ENCODE measurements around the gene JUND. TPM values are rescaled to one million over a fixed set of nuclear protein-coding genes. Genes with fewer than 3 reads are reported as not detected.

The JUND gene
- total RNA-seq, 4 donors from 2014 or later, result 241 to 573 (median 297) TPM

DNA sequence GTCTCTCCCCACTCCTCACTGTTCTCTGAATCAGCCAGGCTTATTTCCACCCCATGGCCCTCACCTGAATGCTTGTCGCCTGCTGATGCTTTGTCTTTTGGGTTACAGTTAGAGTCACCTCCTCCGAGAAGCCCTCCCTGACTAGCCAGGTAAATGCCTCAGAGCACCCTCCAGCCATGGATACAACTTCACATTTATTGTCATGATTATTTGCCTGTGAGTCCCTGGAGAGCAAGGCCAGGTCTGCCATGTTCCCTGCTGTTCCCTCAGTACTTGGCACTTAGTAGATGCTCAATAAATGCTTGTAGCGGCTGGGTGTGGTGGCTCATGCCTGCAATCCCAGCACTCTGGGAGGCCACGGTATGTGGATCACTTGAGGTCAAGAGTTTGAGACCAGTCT is 51.5 kb downstream of the JUND start:
- 64 to 72% methylated on average over 2 of the region's 4 CpGs for WGBS, 2 donors (ENCODE audit: low coverage in 1 of 2)
- H3K27me3 ChIP-seq, result peaks cover 100% of the 10 kb centered on the region
- no peak overlapping the region for H3K4me3 ChIP-seq

More for the DNA sequence above, 51.5 kb downstream of the JUND start:
- TF ChIP-seq POLR2A (IDR thresholded peaks at IDR 0.05) (no peak), POLR2AphosphoS5 (IDR thresholded peaks at IDR 0.05) (no peak), EP300 (IDR thresholded peaks at IDR 0.05) (no peak)
- TF ChIP-seq, protein P1, sequence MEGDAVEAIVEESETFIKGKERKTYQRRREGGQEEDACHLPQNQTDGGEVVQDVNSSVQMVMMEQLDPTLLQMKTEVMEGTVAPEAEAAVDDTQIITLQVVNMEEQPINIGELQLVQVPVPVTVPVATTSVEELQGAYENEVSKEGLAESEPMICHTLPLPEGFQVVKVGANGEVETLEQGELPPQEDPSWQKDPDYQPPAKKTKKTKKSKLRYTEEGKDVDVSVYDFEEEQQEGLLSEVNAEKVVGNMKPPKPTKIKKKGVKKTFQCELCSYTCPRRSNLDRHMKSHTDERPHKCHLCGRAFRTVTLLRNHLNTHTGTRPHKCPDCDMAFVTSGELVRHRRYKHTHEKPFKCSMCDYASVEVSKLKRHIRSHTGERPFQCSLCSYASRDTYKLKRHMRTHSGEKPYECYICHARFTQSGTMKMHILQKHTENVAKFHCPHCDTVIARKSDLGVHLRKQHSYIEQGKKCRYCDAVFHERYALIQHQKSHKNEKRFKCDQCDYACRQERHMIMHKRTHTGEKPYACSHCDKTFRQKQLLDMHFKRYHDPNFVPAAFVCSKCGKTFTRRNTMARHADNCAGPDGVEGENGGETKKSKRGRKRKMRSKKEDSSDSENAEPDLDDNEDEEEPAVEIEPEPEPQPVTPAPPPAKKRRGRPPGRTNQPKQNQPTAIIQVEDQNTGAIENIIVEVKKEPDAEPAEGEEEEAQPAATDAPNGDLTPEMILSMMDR (IDR thresholded peaks at IDR 0.05), result no peak
- no peak for ATAC-seq
- no peak overlapping the region for H3K27ac ChIP-seq
- H3K9me3 ChIP-seq, result peaks cover 0 to 17% (median 0%) of the 10 kb centered on the region in 3 donors
- peaks cover 0 to 22% (median 13%) of the 10 kb centered on the region in 3 donors for H3K4me1 ChIP-seq
- H3K36me3 ChIP-seq, result no peaks in the 10 kb centered on the region

Small RNA genes within 50 kb of the gene (small RNA-seq; reads per million reads assigned to genes)
- gene MIR3188 (0 to 0.37 (median 0.27) reads per million in 4 donors), gene RPL39P38 (0 reads per million in 4 donors)

Other genes starting within 250 kb of the JUND start
- 1 to 10 TPM in 3 of 4 donors, under 1 TPM in 1; 0.15 to 3.5 (median 1.5) TPM for gene IL12RB1, start 194.7 kb downstream of the JUND start, total RNA-seq
- gene MAST3, start 183.8 kb downstream of the JUND start, total RNA-seq, result 1 to 10 TPM; 3.3 to 8.8 (median 4.8) TPM
- 10 to 100 TPM in 3 of 4 donors, 1 to 10 TPM in 1; 5.3 to 30.1 (median 22.7) TPM for gene PIK3R2, start 128.5 kb downstream of the JUND start, total RNA-seq
- gene IFI30, start 107.8 kb downstream of the JUND start, total RNA-seq, result 10 to 100 TPM in 3 of 4 donors, 1 to 10 TPM in 1; 4.4 to 79.6 (median 40.8) TPM
- 10 to 100 TPM; 13.8 to 30.7 (median 22.4) TPM for gene MPV17L2, start 88.4 kb downstream of the JUND start, total RNA-seq
- 1 to 10 TPM in 3 of 4 donors, under 1 TPM in 1; 0.92 to 3.8 (median 1.6) TPM for gene RAB3A, start 77.6 kb downstream of the JUND start, total RNA-seq
- 1 to 10 TPM in 1 of 4 donors, under 1 TPM in 3; 0.35 to 2.3 (median 0.53) TPM for gene PDE4C, start 55.2 kb downstream of the JUND start, total RNA-seq
- gene IQCN, start 7.2 kb downstream of the JUND start, total RNA-seq, result 1 to 10 TPM in 2 of 4 donors, under 1 TPM in 2; 0.27 to 4.4 (median 1.3) TPM
- gene LSM4, start 41.5 kb upstream of the JUND start, total RNA-seq, result 100 to 1,000 TPM in 1 of 4 donors, 10 to 100 TPM in 3; 81.2 to 116 (median 94.5) TPM
- gene PGPEP1, start 59.0 kb upstream of the JUND start, total RNA-seq, result 10 to 100 TPM; 15.0 to 38.2 (median 23.1) TPM
- gene GDF15, start 104.5 kb upstream of the JUND start, total RNA-seq, result 1 to 10 TPM in 3 of 4 donors, under 1 TPM in 1; 0.62 to 3.7 (median 3.0) TPM
- gene LRRC25, start 116.0 kb upstream of the JUND start, total RNA-seq, result 10 to 100 TPM in 1 of 4 donors, 1 to 10 TPM in 3; 1.9 to 19.0 (median 4.8) TPM
- gene SSBP4, start 137.8 kb upstream of the JUND start, total RNA-seq, result 10 to 100 TPM; 58.4 to 76.2 (median 61.3) TPM
- gene ISYNA1, start 156.5 kb upstream of the JUND start, total RNA-seq, result 10 to 100 TPM; 15.2 to 31.6 (median 19.8) TPM
- gene ELL, start 240.4 kb upstream of the JUND start, total RNA-seq, result 10 to 100 TPM; 12.5 to 19.0 (median 14.7) TPM

Measured in gastroesophageal sphincter (tissue), 4 donors.